K562 (cell line): Measurements from ENCODE around the gene OR4F15. TPM values are rescaled to one million over a fixed set of nuclear protein-coding genes. Genes with fewer than 3 reads are reported as not detected.
"Not testable (repeated sequence)": the region's sequence is repeated elsewhere in the genome, so short reads cannot be mapped to it uniquely, and the experiment has no call there.

Source experiments
- ATAC-seq: fragments of 200-7000 bp; cut with Tn5 transposase; 3 replicates; pipeline ENCODE4 v1.9.1; 2020; ENCODE audit warnings: moderate library complexity
- BruUV-seq: library from RNA; stranded (reverse); fragments of 400-500 nt; replicated peaks from 2 replicates; lab custom pipeline; 2021; lab: Mats Ljungman, UMichigan
- CTCF ChIA-PET: fragments of 300-600 bp; formaldehyde crosslinking; extraction: SDS; loops from one replicate; lab custom pipeline; 2021; ENCODE audit warnings: low intra/inter-chr PET ratio; lab: Yijun Ruan, JAX
- POLR2A ChIA-PET: fragments of 300-600, 350-650 bp; sonication (Branson Sonifier 250); formaldehyde crosslinking; extraction: SDS; loops from one replicate; lab custom pipeline; 2021; ENCODE audit warnings: antibody characterized with exemption, inconsistent platforms; lab: Yijun Ruan, JAX
- DNase-seq, 4 experiments: peaks; one replicate each; pipeline versions ENCODE4 v3.0.0 to v3.0.0-alpha.2; 2011 to 2018; ENCODE audit warnings: low spot score in 3 of 4, mixed read lengths in 3 of 4; ENCODE audit errors: extremely low read depth in 1 of 4
- FAIRE-seq: peaks from 2 replicates; lab custom pipeline; 2011; peaks lifted over from hg19 to GRCh38; lab: Jason Lieb, UNC
- H2AFZ ChIP-seq: 2 replicates; pipeline ENCODE4 v1.6.0; 2011; ENCODE audit warnings: low read depth, low read length, control low read depth, inconsistent platforms
- H3K27ac ChIP-seq: fragments of 200-600 bp; 3 replicates; pipeline ENCODE4 v1.8.0; 2011; ENCODE audit warnings: low read depth, mild to moderate bottlenecking, control low read depth, inconsistent platforms, low read length, moderate library complexity, mixed read lengths; ENCODE audit errors: extremely low read depth
- H3K27me3 ChIP-seq, 2 experiments: fragments of 300-600 bp in 1 of 2; 2 replicates in 1 of 2; 3 replicates in 1 of 2; pipeline versions ENCODE4 v1.6.0 to v1.8.0; 2011; ENCODE audit warnings: inconsistent platforms in 2 of 2, low read length in 2 of 2, mild to moderate bottlenecking in 1 of 2, mixed read lengths in 1 of 2, moderate library complexity in 1 of 2; ENCODE audit not compliant: control insufficient read depth in 2 of 2, insufficient read depth in 2 of 2
- H3K36me3 ChIP-seq: fragments of 300-600 bp; 3 replicates; pipeline ENCODE4 v1.8.0; 2011; ENCODE audit warnings: mild to moderate bottlenecking, low read length, inconsistent platforms; ENCODE audit not compliant: control insufficient read depth, insufficient read depth
- H3K4me1 ChIP-seq, 2 experiments: fragments of 200-600 bp in 1 of 2; replicated peaks in 1 of 2; 2 replicates in 1 of 2; 3 replicates in 1 of 2; pipeline versions ENCODE4 v1.5.1 to v1.8.0; 2011; ENCODE audit warnings: inconsistent platforms in 2 of 2, low read length in 2 of 2, mild to moderate bottlenecking in 1 of 2, mixed read lengths in 1 of 2, moderate library complexity in 1 of 2; ENCODE audit not compliant: control insufficient read depth in 2 of 2, insufficient read depth in 2 of 2
- H3K4me2 ChIP-seq: 2 replicates; pipeline ENCODE4 v1.6.1; 2011; ENCODE audit warnings: low read length, control low read depth, inconsistent platforms, mixed read lengths; ENCODE audit not compliant: insufficient read depth
- H3K4me3 ChIP-seq: fragments of 200-600 bp; sonication (generic), shearing (Covaris generic); 2 replicates; pipeline ENCODE4 v1.5.1; 2016; ENCODE audit warnings: control low read depth, inconsistent platforms
- H3K79me2 ChIP-seq: fragments of 200-600 bp; 3 replicates; pipeline ENCODE4 v1.8.0; 2011; ENCODE audit warnings: low read length, inconsistent platforms; ENCODE audit not compliant: control insufficient read depth, insufficient read depth
- H3K9ac ChIP-seq, 2 experiments: 2 replicates each; pipeline versions ENCODE4 v1.6.0 to v1.6.1; 2011; ENCODE audit warnings: low read depth in 2 of 2, low read length in 2 of 2, control low read depth in 1 of 2, inconsistent platforms in 1 of 2, mild to moderate bottlenecking in 1 of 2, mixed read lengths in 1 of 2; ENCODE audit not compliant: insufficient read depth in 1 of 2
- H3K9me1 ChIP-seq: one replicate; pipeline ENCODE4 v1.6.0; 2011; ENCODE audit warnings: inconsistent platforms, mild to moderate bottlenecking, low read length, moderate library complexity; ENCODE audit not compliant: control insufficient read depth, insufficient read depth
- H3K9me3 ChIP-seq: replicated peaks from 2 replicates; pipeline ENCODE4 v1.5.1; 2011; ENCODE audit warnings: low read depth, low read length, inconsistent platforms; ENCODE audit not compliant: control insufficient read depth, insufficient read depth
- H4K20me1 ChIP-seq: replicated peaks from 2 replicates; pipeline ENCODE4 v1.6.1; 2011; ENCODE audit warnings: low read length, inconsistent platforms, mixed read lengths; ENCODE audit not compliant: control insufficient read depth, insufficient read depth
- RBFOX2 ChIP-seq: fragments of 200-400 bp; formaldehyde crosslinking; IDR thresholded peaks from 2 replicates; pipeline ENCODE4 v1.6.1; 2017; ENCODE audit warnings: low read depth, mild to moderate bottlenecking, low read length, moderate library complexity
- TEAD1 ChIP-seq, 2 experiments: fragments of 450-650 bp in 1 of 2; sonication (generic) in 1 of 2; formaldehyde crosslinking; IDR thresholded peaks; 2 replicates each; pipeline versions ENCODE4 v1.4.0 to v1.8.0; 2020 to 2022; ENCODE audit warnings: mild to moderate bottlenecking in 2 of 2, missing genetic modification reagents in 1 of 2
- WGBS: fragments of 100-300 bp; shearing (Covaris generic); methylation state at CpG from one replicate; pipeline ENCODE4 v1.1.6; 2016; ENCODE audit warnings: low coverage, mixed read lengths; ENCODE audit not compliant: insufficient coverage; ENCODE audit errors: missing lambda C conversion rate; 5-methylcytosine and 5-hydroxymethylcytosine counted together
- in situ Hi-C: fragments of 300-500 bp; cut with MboI; formaldehyde crosslinking; loops from 4 replicates; pipeline ENCODE4 v1.15.0; 2018; ENCODE audit warnings: inconsistent platforms, mixed read lengths
- intact Hi-C: fragments of 100-400 bp; cut with micrococcal nuclease; formaldehyde crosslinking; loops from 2 replicates; pipeline ENCODE4 v1.14.2; 2022
- polyA plus RNA-seq, 8 experiments: library from polyadenylated mRNA; depleted of rRNA in 4 of 8; stranded (reverse) in 5 of 8; unstranded in 3 of 8; fragments of >200 nt; fragmentation: Nextera tagmentation in 2 of 8; fragmentation: Illumina TruSeq in 1 of 8; extraction: Ambion mirVana in 2 of 8; extraction: Trizol in 1 of 8; gene quantifications; 2 replicates each; pipeline versions ENCODE4 v1.2.1 to v1.2.3, GENCODE V29; 2011 to 2014; ENCODE audit warnings: inconsistent platforms in 1 of 8, missing spikeins in 1 of 8
- total RNA-seq, 7 experiments: library from RNA; depleted of rRNA in 6 of 7; stranded (reverse); fragments of >200 nt in 6 of 7; fragmentation: Illumina TruSeq in 2 of 7; extraction: Trizol in 2 of 7; gene quantifications; 2 replicates each; pipeline versions ENCODE4 v1.2.1 to v1.2.3, GENCODE V29; 2011 to 2021; ENCODE audit warnings: low replicate concordance in 1 of 7

Gene OR4F15
- total and polyA plus RNA-seq, 9 of the 15 experiments (the other 6 are each of a cell fraction or from before 2014, with no cell fraction given): not detected

- H3K27ac ChIP-seq, H3K36me3 ChIP-seq, POLR2A ChIA-PET, H3K79me2 ChIP-seq, DNase-seq, H3K9me3 ChIP-seq, BruUV-seq, intact Hi-C loops, H3K27me3 ChIP-seq, H4K20me1 ChIP-seq, H3K9me1 ChIP-seq, H3K4me3 ChIP-seq, FAIRE-seq, H3K4me2 ChIP-seq, H3K9ac ChIP-seq, ATAC-seq, H2AFZ ChIP-seq, H3K4me1 ChIP-seq: not testable (repeated sequence)
- in situ Hi-C loops: loop anchor here (5.0 kb wide), 1 partner anchor 1968 kb away; no protein-coding TSS in a partner anchor
- CTCF ChIA-PET: interaction anchor here (0.6 kb wide), 1 partner anchor 215 kb away, joined by 4 read pairs; no protein-coding TSS in a partner anchor
- TF ChIP-seq RBFOX2: 0 out of 2 replicates have a peak, but pooled peaks have one; percentile 9
- 43% methylated on average over 4 of the region's 7 CpGs for WGBS
Observed at GRCh38 chr15:101765340-101765671, 46.7 kb upstream of the OR4F15 start.

- TF ChIP-seq RBFOX2 (0 out of 2 replicates have a peak, but pooled peaks have one; percentile 7), TEAD1 (CRISPR knock-in tag; IDR thresholded peaks at IDR 0.05) (no peak)
- TF ChIP-seq, all 486 proteins: peak for 1
- Histone ChIP-seq H3K27ac (no peak overlapping the region), H3K36me3 (no peaks in the 10 kb centered on the region), H3K9ac (no peak overlapping the region), H4K20me1 (no peaks in the 10 kb centered on the region), H3K4me2 (no peak overlapping the region), H3K4me3 (no peak overlapping the region), H3K4me1 (no peaks in the 10 kb centered on the region; a peak in 1 of 5 replicates), H3K9me3 (no peaks in the 10 kb centered on the region), H3K27me3 (no peaks in the 10 kb centered on the region), H3K9me1 (no peaks in the 10 kb centered on the region), H2AFZ (no peak overlapping the region), H3K79me2 (no peaks in the 10 kb centered on the region)
- in situ Hi-C loops (loop anchor here (5.0 kb wide), 1 partner anchor 1969 kb away; no protein-coding TSS in a partner anchor), intact Hi-C loops (no loop called here)
- 35% methylated on average over 10 of the region's 15 CpGs for WGBS
- no peak for ATAC-seq
- ChIA-PET CTCF (interaction anchor here (0.6 kb wide), 1 partner anchor 215 kb away, joined by 4 read pairs; no protein-coding TSS in a partner anchor), POLR2A (no interaction called here)
- no peak for FAIRE-seq
- DNase-seq: peak in 1 of 4 experiments; percentile 3
- no TSS peak for BruUV-seq
Observed at GRCh38 chr15:101765772-101766456, 46.1 kb upstream of the OR4F15 start.
